T-cell (primary cell): ENCODE results near the gene CHID1. TPM values are rescaled to one million over a fixed set of nuclear protein-coding genes. Genes with fewer than 3 reads are reported as not detected.

Experiments used
- ATAC-seq, 4 experiments: fragments of 200-7000 bp in 3 of 4; fragments of 150-1000 bp in 1 of 4; cut with Tn5 transposase; replicated peaks in 1 of 4; 1 replicate in 3 of 4; 2 replicates in 1 of 4; pipeline ENCODE4 v1.10.0; 2021; ENCODE audit warnings: moderate library complexity in 3 of 4, mild to moderate bottlenecking in 2 of 4, moderate number of reproducible peaks in 1 of 4
- CTCF ChIA-PET, 2 donors: fragments of 300-600 bp; sonication (Branson Sonifier 250); formaldehyde crosslinking; loops; one replicate each; lab custom pipeline; 2022; ENCODE audit warnings: antibody characterized with exemption in 2 of 2; lab: Charles Lee
- POLR2A ChIA-PET, 2 donors: fragments of 300-600 bp; sonication (Branson Sonifier 250); formaldehyde crosslinking; loops; one replicate each; lab custom pipeline; 2022; ENCODE audit warnings: antibody characterized with exemption in 2 of 2; lab: Charles Lee
- DNase-seq, 35 experiments: peaks; one replicate each; pipeline versions ENCODE4 v3.0.0 to v3.0.0-alpha.2; 2013 to 2023
- H3K27ac ChIP-seq: one replicate; pipeline ENCODE4 v1.5.1; 2013; ENCODE audit warnings: low read length
- H3K27me3 ChIP-seq, 2 experiments: replicated peaks in 1 of 2; 1 replicate in 1 of 2; 2 replicates in 1 of 2; pipeline versions ENCODE4 v1.6.1 to v1.7.0; 2013; ENCODE audit warnings: low read length in 1 of 2, mixed read lengths in 1 of 2; ENCODE audit not compliant: control insufficient read depth in 2 of 2, insufficient read depth in 2 of 2; ENCODE audit errors: extremely low read depth in 1 of 2
- H3K36me3 ChIP-seq, 2 donors: 1 replicate in 1 of 2; 2 replicates in 1 of 2; pipeline versions ENCODE4 v1.6.1 to v1.7.0; 2013; ENCODE audit warnings: low read length in 1 of 2; ENCODE audit not compliant: control insufficient read depth in 2 of 2, insufficient read depth in 1 of 2; ENCODE audit errors: extremely low read depth in 1 of 2
- H3K4me1 ChIP-seq, 2 experiments: 1 replicate in 1 of 2; 2 replicates in 1 of 2; pipeline versions ENCODE4 v1.6.1 to v1.7.0; 2013; ENCODE audit warnings: low read length in 2 of 2, mixed read lengths in 1 of 2; ENCODE audit not compliant: insufficient read depth in 2 of 2, control insufficient read depth in 1 of 2; ENCODE audit errors: extremely low read depth in 1 of 2
- H3K4me3 ChIP-seq, 2 donors: 1 replicate in 1 of 2; 2 replicates in 1 of 2; pipeline versions ENCODE4 v1.5.1 to v1.7.0; 2013; ENCODE audit warnings: mild to moderate bottlenecking in 2 of 2, low read length in 1 of 2, moderate library complexity in 1 of 2; ENCODE audit not compliant: control insufficient read depth in 1 of 2; ENCODE audit errors: extremely low read depth in 1 of 2
- H3K9me3 ChIP-seq: 2 replicates; pipeline ENCODE4 v1.7.0; 2013
- H3K27ac Mint-ChIP-seq, 2 donors: one replicate each; pipeline ENCODE4 v1.8.0; 2020 to 2021; ENCODE audit warnings: mild to moderate bottlenecking in 2 of 2, mixed read lengths in 2 of 2
- H3K27me3 Mint-ChIP-seq, 2 donors: one replicate each; pipeline ENCODE4 v1.8.0; 2021 to 2022; ENCODE audit warnings: mixed read lengths in 2 of 2
- H3K36me3 Mint-ChIP-seq: one replicate; pipeline ENCODE4 v1.8.0; 2021; ENCODE audit warnings: mixed read lengths
- H3K4me1 Mint-ChIP-seq, 3 donors: one replicate each; pipeline ENCODE4 v1.8.0; 2020 to 2022; ENCODE audit warnings: mixed read lengths in 3 of 3, mild to moderate bottlenecking in 1 of 3
- H3K4me3 Mint-ChIP-seq, 3 donors: one replicate each; pipeline ENCODE4 v1.8.0; 2020 to 2022; ENCODE audit warnings: mild to moderate bottlenecking in 3 of 3, mixed read lengths in 3 of 3, moderate library complexity in 3 of 3
- H3K9me3 Mint-ChIP-seq, 3 donors: one replicate each; pipeline ENCODE4 v1.8.0; 2020 to 2022; ENCODE audit warnings: mixed read lengths in 3 of 3
- WGBS: methylation state at CpG from one replicate; pipeline ENCODE4 v1.1.5; 2013; ENCODE audit warnings: missing lambda C conversion rate; ENCODE audit not compliant: insufficient coverage; 5-methylcytosine and 5-hydroxymethylcytosine counted together
- total RNA-seq, 35 experiments: library from RNA in 6 of 35; stranded (reverse) in 6 of 35; fragments of 120-200 nt in 1 of 35; gene quantifications; one replicate each; pipeline versions ENCODE4 v1.2.1 to v1.2.4 and lab custom pipeline; 2013 to 2026

CHID1 gene
- total RNA-seq, 5 donors from 2014 or later (not counting 1 experiment from before 2014, with no cell fraction given), result 39.0 to 68.4 (median 51.2) TPM

GRCh38 chr11:933936-934335, 23.3 kb upstream of the CHID1 start:
- Histone ChIP-seq H3K27me3 (no peaks in the 10 kb centered on the region), H3K36me3 (peaks cover 0 to 3% of the 10 kb centered on the region in 2 donors), H3K9me3 (no peaks in the 10 kb centered on the region), H3K4me1 (peaks cover 14 to 52% of the 10 kb centered on the region in 2 experiments), H3K4me3 (no peak overlapping the region), H3K27ac (no peak overlapping the region)
- no peaks in the 10 kb centered on the region for H3K27me3 Mint-ChIP-seq
- DNase-seq (no peak), ATAC-seq (no peak)
- peak overlapping the region in 1 of 3 donors; percentile 53 for H3K4me3 Mint-ChIP-seq
- WGBS, result 96% methylated on average over 4 of the region's 7 CpGs
- H3K9me3 Mint-ChIP-seq, result no peaks in the 10 kb centered on the region
- POLR2A ChIA-PET, result no interaction called here
- H3K4me1 Mint-ChIP-seq, result peaks cover 37 to 74% (median 64%) of the 10 kb centered on the region in 3 donors
- CTCF ChIA-PET, result no interaction called here
- H3K36me3 Mint-ChIP-seq, result peaks cover 4% of the 10 kb centered on the region
- H3K27ac Mint-ChIP-seq, result peak overlapping the region in 1 of 2 donors; percentile 28

- Mint-ChIP-seq H3K36me3 (peaks cover 4% of the 10 kb centered on the region), H3K9me3 (no peaks in the 10 kb centered on the region), H3K27me3 (no peaks in the 10 kb centered on the region), H3K4me3 (peak overlapping the region in 1 of 3 donors; percentile 53), H3K4me1 (peaks cover 38 to 77% (median 66%) of the 10 kb centered on the region in 3 donors), H3K27ac (peak overlapping the region in 1 of 2 donors; percentile 28)
- peaks cover 0 to 3% of the 10 kb centered on the region in 2 donors for H3K36me3 ChIP-seq
- no peaks in the 10 kb centered on the region for H3K27me3 ChIP-seq
- H3K4me3 ChIP-seq, result no peak overlapping the region
- H3K27ac ChIP-seq, result no peak overlapping the region
- WGBS, result 54% methylated on average over 12 of the region's 14 CpGs
- H3K9me3 ChIP-seq, result no peaks in the 10 kb centered on the region
- DNase-seq, result no peak
- ChIA-PET POLR2A (no interaction called here), CTCF (no interaction called here)
- peaks cover 21 to 59% of the 10 kb centered on the region in 2 experiments for H3K4me1 ChIP-seq
- no peak for ATAC-seq
Observed at GRCh38 chr11:933142-933851, 22.7 kb upstream of the CHID1 start.

- 29% methylated on average over 1 of the region's 4 CpGs for WGBS
- H3K9me3 ChIP-seq, result no peaks in the 10 kb centered on the region
- H3K27me3 Mint-ChIP-seq, result no peaks in the 10 kb centered on the region
- H3K4me1 ChIP-seq, result peaks cover 28 to 58% of the 10 kb centered on the region in 2 experiments
- ChIA-PET POLR2A (no interaction called here), CTCF (no interaction called here)
- no peak overlapping the region for H3K27ac Mint-ChIP-seq
- no peaks in the 10 kb centered on the region for H3K27me3 ChIP-seq
- H3K4me3 Mint-ChIP-seq, result peak overlapping the region in 1 of 3 donors; percentile 53
- H3K9me3 Mint-ChIP-seq, result no peaks in the 10 kb centered on the region
- ATAC-seq (no peak), DNase-seq (no peak)
- H3K36me3 ChIP-seq, result no peaks in the 10 kb centered on the region
- no peak overlapping the region for H3K4me3 ChIP-seq
- H3K36me3 Mint-ChIP-seq, result peaks cover 4% of the 10 kb centered on the region
- no peak overlapping the region for H3K27ac ChIP-seq
- peaks cover 46 to 77% (median 66%) of the 10 kb centered on the region in 3 donors for H3K4me1 Mint-ChIP-seq
Observed at GRCh38 chr11:932435-932834, 21.8 kb upstream of the CHID1 start.

- Mint-ChIP-seq H3K4me1 (peaks cover 56 to 78% (median 67%) of the 10 kb centered on the region in 3 donors), H3K4me3 (peak overlapping the region in 1 of 3 donors; percentile 5), H3K36me3 (peaks cover 4% of the 10 kb centered on the region), H3K9me3 (no peaks in the 10 kb centered on the region), H3K27ac (peak overlapping the region in 1 of 2 donors; percentile 48), H3K27me3 (no peaks in the 10 kb centered on the region)
- ChIA-PET CTCF (no interaction called here), POLR2A (no interaction called here)
- Histone ChIP-seq H3K27ac (no peak overlapping the region), H3K27me3 (no peaks in the 10 kb centered on the region), H3K36me3 (no peaks in the 10 kb centered on the region), H3K4me3 (no peak overlapping the region), H3K9me3 (no peaks in the 10 kb centered on the region), H3K4me1 (peaks cover 31 to 58% of the 10 kb centered on the region in 2 experiments)
- WGBS, result 100% methylated on average over 1 of the region's 3 CpGs
- ATAC-seq (no peak), DNase-seq (no peak)
Observed at GRCh38 chr11:931385-931784, 20.8 kb upstream of the CHID1 start.

GRCh38 chr11:929405-929804, 18.8 kb upstream of the CHID1 start:
- POLR2A ChIA-PET, result no interaction called here
- no peaks in the 10 kb centered on the region for H3K27me3 Mint-ChIP-seq
- H3K36me3 ChIP-seq, result no peaks in the 10 kb centered on the region
- WGBS, result 98% methylated on average over 8 of the region's 11 CpGs
- no peaks in the 10 kb centered on the region for H3K9me3 Mint-ChIP-seq
- H3K4me3 ChIP-seq, result no peak overlapping the region
- no peak overlapping the region for H3K27ac ChIP-seq
- peaks cover 30 to 61% of the 10 kb centered on the region in 2 experiments for H3K4me1 ChIP-seq
- CTCF ChIA-PET, result no interaction called here
- H3K4me1 Mint-ChIP-seq, result peaks cover 57 to 72% (median 61%) of the 10 kb centered on the region in 3 donors
- ATAC-seq, result no peak
- no peak for DNase-seq
- no peaks in the 10 kb centered on the region for H3K27me3 ChIP-seq
- H3K4me3 Mint-ChIP-seq, result peak overlapping the region in 1 of 3 donors; percentile 84
- H3K9me3 ChIP-seq, result no peaks in the 10 kb centered on the region
- no peak overlapping the region for H3K27ac Mint-ChIP-seq
- H3K36me3 Mint-ChIP-seq, result peaks cover 4% of the 10 kb centered on the region

GRCh38 chr11:928786-929185, 18.2 kb upstream of the CHID1 start:
- no peaks in the 10 kb centered on the region for H3K9me3 ChIP-seq
- H3K36me3 Mint-ChIP-seq, result peaks cover 4% of the 10 kb centered on the region
- no peak for ATAC-seq
- CTCF ChIA-PET, result interaction anchor here in 1 of 2 donors (0.6 to 0.7 kb wide), 2 partner anchors 46 to 691 kb away, joined by 4 to 6 read pairs; no protein-coding TSS in a partner anchor
- 75% methylated on average over 4 of the region's 8 CpGs for whole genome bisulfite sequencing
- H3K27me3 Mint-ChIP-seq, result no peaks in the 10 kb centered on the region
- POLR2A ChIA-PET, result no interaction called here
- H3K4me1 ChIP-seq, result peaks cover 30 to 55% of the 10 kb centered on the region in 2 experiments
- DNase-seq, result no peak
- peak overlapping the region in 1 of 2 donors; percentile 23 for H3K4me3 ChIP-seq
- no peaks in the 10 kb centered on the region for H3K9me3 Mint-ChIP-seq
- peaks cover 56 to 67% (median 58%) of the 10 kb centered on the region in 3 donors for H3K4me1 Mint-ChIP-seq
- no peaks in the 10 kb centered on the region for H3K27me3 ChIP-seq
- H3K4me3 Mint-ChIP-seq, result peak overlapping the region; percentile 35 to 84 (median 43)
- H3K36me3 ChIP-seq, result no peaks in the 10 kb centered on the region
- peak overlapping the region; percentile 84 to 89 for H3K27ac Mint-ChIP-seq
- H3K27ac ChIP-seq, result no peak overlapping the region
